ENCODE results near the gene ALPK3.

DNA sequence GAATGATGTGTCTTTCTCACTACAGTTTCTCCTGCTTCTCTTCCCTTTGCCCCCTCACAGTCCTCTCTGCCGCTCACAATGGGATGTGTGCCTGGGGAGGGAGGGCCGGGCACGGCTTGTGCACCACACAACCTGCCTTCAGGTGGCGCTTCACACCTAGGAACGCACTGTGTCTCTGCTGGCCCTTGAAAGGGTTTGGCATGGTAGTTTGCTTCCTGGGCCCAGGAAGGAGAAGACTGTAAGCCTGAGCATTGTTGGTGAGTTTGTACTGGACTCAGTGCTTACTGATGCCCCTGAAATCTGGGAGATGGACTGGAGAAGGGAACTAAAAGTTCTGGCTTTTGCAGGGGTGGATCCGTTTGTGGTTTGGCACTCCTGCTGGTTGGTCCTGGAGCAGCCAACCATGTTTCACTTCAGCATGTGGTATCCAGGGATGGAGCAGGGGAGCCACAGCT, 9.2 kb downstream of the ALPK3 start:
- TF ChIP-seq, protein P1, sequence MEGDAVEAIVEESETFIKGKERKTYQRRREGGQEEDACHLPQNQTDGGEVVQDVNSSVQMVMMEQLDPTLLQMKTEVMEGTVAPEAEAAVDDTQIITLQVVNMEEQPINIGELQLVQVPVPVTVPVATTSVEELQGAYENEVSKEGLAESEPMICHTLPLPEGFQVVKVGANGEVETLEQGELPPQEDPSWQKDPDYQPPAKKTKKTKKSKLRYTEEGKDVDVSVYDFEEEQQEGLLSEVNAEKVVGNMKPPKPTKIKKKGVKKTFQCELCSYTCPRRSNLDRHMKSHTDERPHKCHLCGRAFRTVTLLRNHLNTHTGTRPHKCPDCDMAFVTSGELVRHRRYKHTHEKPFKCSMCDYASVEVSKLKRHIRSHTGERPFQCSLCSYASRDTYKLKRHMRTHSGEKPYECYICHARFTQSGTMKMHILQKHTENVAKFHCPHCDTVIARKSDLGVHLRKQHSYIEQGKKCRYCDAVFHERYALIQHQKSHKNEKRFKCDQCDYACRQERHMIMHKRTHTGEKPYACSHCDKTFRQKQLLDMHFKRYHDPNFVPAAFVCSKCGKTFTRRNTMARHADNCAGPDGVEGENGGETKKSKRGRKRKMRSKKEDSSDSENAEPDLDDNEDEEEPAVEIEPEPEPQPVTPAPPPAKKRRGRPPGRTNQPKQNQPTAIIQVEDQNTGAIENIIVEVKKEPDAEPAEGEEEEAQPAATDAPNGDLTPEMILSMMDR (IDR thresholded peaks at IDR 0.05 in 2 of 3, conservative IDR thresholded peaks at IDR 0.05 in 1 of 3; ENCODE audit: insufficient read depth in 2 of 3, low read depth in 1 of 3, low read length in 3 of 3): peak; percentile 88 to 89 (median 88)
- no peak for TF ChIP-seq RCOR1 (IDR thresholded peaks at IDR 0.05; ENCODE audit: borderline replicate concordance in 1 of 2, low read depth in 2 of 2, low read length in 2 of 2)
- no peak for TF ChIP-seq KDM1A (IDR thresholded peaks at IDR 0.05)

Measured in K562 (cell line).